ENCODE measurements around the gene STXBP2. TPM values are rescaled to one million over a fixed set of nuclear protein-coding genes. Genes with fewer than 3 reads are reported as not detected.

Gene STXBP2
- total RNA-seq, 2 donors from 2014 or later = 119 to 126 TPM

GRCh38 chr19:7674010-7675005 is 37.4 kb downstream of the STXBP2 start:
- Mint-ChIP-seq H3K9me3 (peaks cover 7% of the 10 kb centered on the region), H3K4me1 (no peaks in the 10 kb centered on the region), H3K4me3 (no peak overlapping the region), H3K36me3 (ENCODE audit: low read depth) (no peaks in the 10 kb centered on the region), H3K27ac (no peak overlapping the region), H3K27me3 (ENCODE audit: insufficient read depth) (peaks cover 82% of the 10 kb centered on the region)
- Histone ChIP-seq H3K36me3 (ENCODE audit: control insufficient read depth, insufficient read depth, low read length) (no peaks in the 10 kb centered on the region), H3K9me3 (ENCODE audit: control insufficient read depth, low read length) (no peaks in the 10 kb centered on the region), H3K27me3 (ENCODE audit: control insufficient read depth, insufficient read depth, low read length, poor library complexity, severe bottlenecking) (peaks cover 64% of the 10 kb centered on the region), H3K4me3 (ENCODE audit: low read length) (no peak overlapping the region), H3K9ac (ENCODE audit: extremely low read depth, low read length, poor library complexity, severe bottlenecking) (no peak overlapping the region), H3K27ac (ENCODE audit: low read depth, low read length) (no peak overlapping the region), H3K4me1 (ENCODE audit: control insufficient read depth, insufficient read depth, low read length) (no peaks in the 10 kb centered on the region)
- 47 to 65% methylated on average over 12 to 21 of the region's 21 CpGs for WGBS, 2 experiments (ENCODE audit: insufficient coverage in 1 of 2, insufficient read length in 1 of 2)
- DNase-seq = peak; percentile 82
- TF ChIP-seq CTCF (conservative IDR thresholded peaks at IDR 0.05) = no peak

GRCh38 chr19:7676376-7676775 is 39.5 kb downstream of the STXBP2 start:
- H3K27ac Mint-ChIP-seq = no peak overlapping the region
- H3K27me3 Mint-ChIP-seq (ENCODE audit: insufficient read depth) = peaks cover 65% of the 10 kb centered on the region
- peaks cover 47% of the 10 kb centered on the region for H3K27me3 ChIP-seq (ENCODE audit: control insufficient read depth, insufficient read depth, low read length, poor library complexity, severe bottlenecking)

GRCh38 chr19:7676854-7677253 is 39.9 kb downstream of the STXBP2 start, which contains the start of gene MCEMP1:
Gene MCEMP1, plus strand, starts transcription at chr19:7677090. Its CDS starts 31 bp downstream, at chr19:7677121.
- Mint-ChIP-seq H3K36me3 (ENCODE audit: low read depth) (peaks cover 2% of the 10 kb centered on the region), H3K4me3 (no peak within 1 kb of the TSS), H3K9me3 (peaks cover 7% of the 10 kb centered on the region), H3K27me3 (ENCODE audit: insufficient read depth) (peaks cover 61% of the 10 kb centered on the region), H3K4me1 (peaks cover under 1% of the 10 kb centered on the region), H3K27ac (no peak within 1 kb of the TSS)
- no peak within 1 kb of the TSS for H3K4me3 ChIP-seq (ENCODE audit: low read length)
- DNase-seq = no peak
- H3K27ac ChIP-seq (ENCODE audit: low read depth, low read length) = no peak within 1 kb of the TSS
- no peak within 1 kb of the TSS for H3K9ac ChIP-seq (ENCODE audit: extremely low read depth, low read length, poor library complexity, severe bottlenecking)
- no peaks in the 10 kb centered on the region for H3K36me3 ChIP-seq (ENCODE audit: control insufficient read depth, insufficient read depth, low read length)
- peaks cover 42% of the 10 kb centered on the region for H3K27me3 ChIP-seq (ENCODE audit: control insufficient read depth, insufficient read depth, low read length, poor library complexity, severe bottlenecking)
- WGBS, 2 experiments (ENCODE audit: insufficient coverage in 1 of 2, insufficient read length in 1 of 2) = 67 to 69% methylated on average over 4 to 10 of the region's 10 CpGs
- H3K9me3 ChIP-seq (ENCODE audit: control insufficient read depth, low read length) = no peaks in the 10 kb centered on the region
- TF ChIP-seq CTCF (conservative IDR thresholded peaks at IDR 0.05) = no peak
- H3K4me1 ChIP-seq (ENCODE audit: control insufficient read depth, insufficient read depth, low read length) = no peaks in the 10 kb centered on the region

More at GRCh38 chr19:7676376-7676775, 39.5 kb downstream of the STXBP2 start:
- WGBS, 2 experiments (ENCODE audit: insufficient coverage in 1 of 2, insufficient read length in 1 of 2) = 72 to 80% methylated on average over 2 to 7 of the region's 7 CpGs
- no peaks in the 10 kb centered on the region for H3K4me1 Mint-ChIP-seq
- no peak for DNase-seq
- Histone ChIP-seq H3K36me3 (ENCODE audit: control insufficient read depth, insufficient read depth, low read length) (no peaks in the 10 kb centered on the region), H3K27ac (ENCODE audit: low read depth, low read length) (no peak overlapping the region), H3K4me1 (ENCODE audit: control insufficient read depth, insufficient read depth, low read length) (no peaks in the 10 kb centered on the region), H3K9ac (ENCODE audit: extremely low read depth, low read length, poor library complexity, severe bottlenecking) (no peak overlapping the region), H3K4me3 (ENCODE audit: low read length) (no peak overlapping the region), H3K9me3 (ENCODE audit: control insufficient read depth, low read length) (no peaks in the 10 kb centered on the region)
- no peaks in the 10 kb centered on the region for H3K36me3 Mint-ChIP-seq (ENCODE audit: low read depth)
- peaks cover 7% of the 10 kb centered on the region for H3K9me3 Mint-ChIP-seq
- no peak for TF ChIP-seq CTCF (conservative IDR thresholded peaks at IDR 0.05)
- H3K4me3 Mint-ChIP-seq = no peak overlapping the region
